ENCODE results near the gene COTL1.

- no peak for TF ChIP-seq CTCF (conservative IDR thresholded peaks at IDR 0.05; ENCODE audit: low read depth, low read length)
- no peak for TF ChIP-seq EZH2 (IDR thresholded peaks at IDR 0.05; ENCODE audit: borderline replicate concordance, low read depth, low read length, poor library complexity, severe bottlenecking)
These were observed 33.9 kb downstream of the COTL1 start for GRCh38 chr16:84583995-84584394.
